ENCODE results near the gene TBL1XR1. TPM values are rescaled to one million over a fixed set of nuclear protein-coding genes. Genes with fewer than 3 reads are reported as not detected.
A peak's percentile ranks its signal among the peaks of the same experiment; 100 is the strongest.

TBL1XR1 gene
- total RNA-seq (2016; rRNA removed; fragmentation: Illumina TruSeq; extraction: Trizol) (62.5 and 108 TPM in 2 replicates), polyA plus RNA-seq (2011; rRNA removed) (49.2 and 57.7 TPM in 2 replicates), polyA minus RNA-seq (2011; rRNA and poly(A)+ RNA removed; ENCODE audit: low replicate concordance) (126 and 330 TPM in 2 replicates), Bru-seq, nascent RNA (percentile 92 among the genes with signal in this experiment), BruChase-seq, experiment 1, labeled RNA remaining after a 6-hour chase (percentile 90 among the genes with signal in this experiment), BruChase-seq, experiment 2, labeled RNA remaining after a 2-hour chase (percentile 91 among the genes with signal in this experiment)
- total RNA-seq (2016; cell fraction: cytosol; rRNA removed; fragmentation: Illumina TruSeq; extraction: Trizol; ENCODE audit: low read depth), result 10.8 TPM in 2 replicates
- 67.0 and 111 TPM in 2 replicates for total RNA-seq (2016; cell fraction: insoluble cytoplasmic fraction; rRNA removed; fragmentation: Illumina TruSeq; extraction: Trizol)
- 31.7 and 36.1 TPM in 2 replicates for total RNA-seq (2016; cell fraction: membrane; rRNA removed; fragmentation: Illumina TruSeq; extraction: Trizol)
- 58.6 and 64.8 TPM in 2 replicates for total RNA-seq (2016; cell fraction: nucleus; rRNA removed; fragmentation: Illumina TruSeq; extraction: Trizol)
- polyA plus RNA-seq (2011; cell fraction: cytosol; rRNA removed), result 12.2 and 20.2 TPM in 2 replicates
- polyA plus RNA-seq (2011; cell fraction: nucleus; rRNA removed), result 20.1 and 30.6 TPM in 2 replicates
- polyA plus RNA-seq (2012), result 21.8 and 27.0 TPM in 2 replicates
- 1.9 and 2.1 TPM in 2 replicates for polyA plus RNA-seq (2016; cell fraction: cytosol; fragmentation: Illumina TruSeq; extraction: Trizol; ENCODE audit: low read depth)
- polyA plus RNA-seq (2016; cell fraction: insoluble cytoplasmic fraction; fragmentation: Illumina TruSeq; extraction: Trizol; ENCODE audit: low read depth), result 38.3 and 42.9 TPM in 2 replicates
- polyA plus RNA-seq (2016; cell fraction: membrane; fragmentation: Illumina TruSeq; extraction: Trizol; ENCODE audit: low read depth), result 6.4 and 9.9 TPM in 2 replicates
- 53.4 and 55.7 TPM in 2 replicates for polyA plus RNA-seq (2016; cell fraction: nucleus; fragmentation: Illumina TruSeq; extraction: Trizol; ENCODE audit: insufficient read depth, low read depth)
- polyA minus RNA-seq (2011; cell fraction: cytosol; rRNA and poly(A)+ RNA removed), result 128 and 166 TPM in 2 replicates
- polyA minus RNA-seq (2011; cell fraction: nucleus; rRNA and poly(A)+ RNA removed), result 187 and 199 TPM in 2 replicates
- long read RNA-seq, experiment 1, full-length matches to known transcripts, result 2 of 10 reads
- long read RNA-seq, experiment 1, partial matches to known transcripts, result 2 of 10 reads
- long read RNA-seq, experiment 1, other reads (novel, unspliced or antisense), result 6 of 10 reads
- long read RNA-seq, experiment 2, partial matches to known transcripts, result 0 of 40 reads
- long read RNA-seq, experiment 2, other reads (novel, unspliced or antisense), result 40 of 40 reads

DNA sequence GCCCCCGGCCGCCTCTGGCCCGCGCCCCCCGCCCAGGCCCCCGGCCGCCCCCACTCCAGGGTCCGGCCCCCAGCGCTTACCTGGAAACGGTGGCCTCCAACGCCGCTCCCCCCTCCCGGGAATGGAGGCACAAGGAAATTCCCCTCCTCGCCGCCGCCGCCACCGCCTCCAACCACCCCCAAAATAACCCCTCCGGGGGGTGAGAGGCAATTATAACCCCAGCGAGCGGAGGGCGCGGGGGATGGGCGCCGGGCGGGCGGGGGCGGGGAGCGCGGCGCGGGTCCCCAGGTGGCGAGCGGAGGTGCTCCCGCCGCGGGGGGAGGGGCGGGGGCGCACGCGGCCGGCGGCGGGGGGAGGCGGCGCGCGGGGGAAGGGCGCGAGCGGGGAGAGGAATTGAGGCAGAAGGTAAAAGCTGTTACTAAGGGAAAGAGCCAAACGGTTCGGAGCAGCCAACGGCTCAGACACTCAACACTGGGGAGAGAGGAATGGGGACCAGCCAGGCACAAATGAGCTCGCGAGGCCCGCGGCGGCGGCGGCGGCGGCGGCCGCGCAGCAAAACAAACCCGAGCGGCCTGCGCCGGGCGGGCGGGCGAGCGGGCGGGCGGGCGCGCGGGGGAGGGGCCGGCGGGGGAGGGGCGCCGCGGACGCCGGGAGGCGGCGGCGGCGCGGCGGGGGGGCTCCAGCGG is at the start of gene TBL1XR1:
TBL1XR1 (minus strand) TSS at position 442 of the 686 bp plus-strand sequence. CDS start 132,505 bp downstream, outside the sequence.
- peak within 1 kb of the TSS; percentile 96 for H3K9ac ChIP-seq (ENCODE audit: insufficient read depth, low read depth, low read length)
- ATAC-seq, result peak; percentile 75
- peaks cover 26% of the 10 kb centered on the region for H4K20me1 ChIP-seq (ENCODE audit: insufficient read depth, low read length)
- WGBS (ENCODE audit: low lambda C conversion rate), result 5% methylated on average over 17 of the region's 93 CpGs
- peak; percentile 85 for DNase-seq (ENCODE audit: low spot score)
- H3K4me1 ChIP-seq (ENCODE audit: insufficient read depth, low read length), result peaks cover 36% of the 10 kb centered on the region
- no peaks in the 10 kb centered on the region for H3K36me3 ChIP-seq (replicated peaks in 1 of 2; ENCODE audit: control insufficient read depth in 1 of 2, insufficient read depth in 2 of 2, low read length in 2 of 2)
- BruUV-seq (replicated peaks), result no TSS peak
- intact Hi-C loops (cut with micrococcal nuclease; ENCODE audit: unreplicated experiment) (loop anchor here (5.0 to 10.0 kb wide), 4 partner anchors 45 to 298 kb away; no protein-coding TSS in a partner anchor), in situ Hi-C loops (cut with HindIII; ENCODE audit: extremely low pct_ligation_motif_present, low pct_unique_long_range_greater_than_20kb) (loop anchor here (5.0 to 10.0 kb wide), 2 partner anchors 142 to 160 kb away; no protein-coding TSS in a partner anchor)
- CTCF ChIA-PET (ENCODE audit: low intra/inter-chr PET ratio, low total read pairs), result no interaction called here
- peak within 1 kb of the TSS; percentile 82 to 98 (median 93) for H3K4me3 ChIP-seq (replicated peaks in 1 of 3; ENCODE audit: insufficient read depth in 1 of 3, low read depth in 2 of 3, low read length in 3 of 3)
- POLR2A ChIA-PET, result interaction anchor here (0.6 to 6.1 kb wide), 5 partner anchors 11 to 163 kb away, joined by 3 to 125 read pairs (median 3); no protein-coding TSS in a partner anchor
- H3K27ac ChIP-seq (ENCODE audit: extremely low read length, insufficient read depth, low read length), result peak within 1 kb of the TSS; percentile 98
- peak within 1 kb of the TSS; percentile 97 for H3K4me2 ChIP-seq (ENCODE audit: low read depth, low read length)
- no peak for FAIRE-seq
- peaks cover 45% of the 10 kb centered on the region for H3K79me2 ChIP-seq (ENCODE audit: insufficient read depth, low read length)
- H3K27me3 ChIP-seq (ENCODE audit: control insufficient read depth in 1 of 2, insufficient read depth in 2 of 2, low read length in 2 of 2), result no peaks in the 10 kb centered on the region; a peak in 1 of 5 replicates
- no peaks in the 10 kb centered on the region for H3K9me3 ChIP-seq (ENCODE audit: low read length)
- peak within 1 kb of the TSS; percentile 86 for H2AFZ ChIP-seq (ENCODE audit: low read length)
- TF ChIP-seq ZNF20 (CRISPR knock-in tag; IDR thresholded peaks at IDR 0.05), result no peak
- peak; percentile 7; the same call in 1 of the 2 replicates for TF ChIP-seq CHD2 (IDR thresholded peaks at IDR 0.05; ENCODE audit: low read depth, low read length)
- 0 out of 2 replicates have a peak, but pooled peaks have one; percentile 29 for TF ChIP-seq HDAC1 (CRISPR knock-in tag; IDR thresholded peaks at IDR 0.05)
- TF ChIP-seq, protein P1, sequence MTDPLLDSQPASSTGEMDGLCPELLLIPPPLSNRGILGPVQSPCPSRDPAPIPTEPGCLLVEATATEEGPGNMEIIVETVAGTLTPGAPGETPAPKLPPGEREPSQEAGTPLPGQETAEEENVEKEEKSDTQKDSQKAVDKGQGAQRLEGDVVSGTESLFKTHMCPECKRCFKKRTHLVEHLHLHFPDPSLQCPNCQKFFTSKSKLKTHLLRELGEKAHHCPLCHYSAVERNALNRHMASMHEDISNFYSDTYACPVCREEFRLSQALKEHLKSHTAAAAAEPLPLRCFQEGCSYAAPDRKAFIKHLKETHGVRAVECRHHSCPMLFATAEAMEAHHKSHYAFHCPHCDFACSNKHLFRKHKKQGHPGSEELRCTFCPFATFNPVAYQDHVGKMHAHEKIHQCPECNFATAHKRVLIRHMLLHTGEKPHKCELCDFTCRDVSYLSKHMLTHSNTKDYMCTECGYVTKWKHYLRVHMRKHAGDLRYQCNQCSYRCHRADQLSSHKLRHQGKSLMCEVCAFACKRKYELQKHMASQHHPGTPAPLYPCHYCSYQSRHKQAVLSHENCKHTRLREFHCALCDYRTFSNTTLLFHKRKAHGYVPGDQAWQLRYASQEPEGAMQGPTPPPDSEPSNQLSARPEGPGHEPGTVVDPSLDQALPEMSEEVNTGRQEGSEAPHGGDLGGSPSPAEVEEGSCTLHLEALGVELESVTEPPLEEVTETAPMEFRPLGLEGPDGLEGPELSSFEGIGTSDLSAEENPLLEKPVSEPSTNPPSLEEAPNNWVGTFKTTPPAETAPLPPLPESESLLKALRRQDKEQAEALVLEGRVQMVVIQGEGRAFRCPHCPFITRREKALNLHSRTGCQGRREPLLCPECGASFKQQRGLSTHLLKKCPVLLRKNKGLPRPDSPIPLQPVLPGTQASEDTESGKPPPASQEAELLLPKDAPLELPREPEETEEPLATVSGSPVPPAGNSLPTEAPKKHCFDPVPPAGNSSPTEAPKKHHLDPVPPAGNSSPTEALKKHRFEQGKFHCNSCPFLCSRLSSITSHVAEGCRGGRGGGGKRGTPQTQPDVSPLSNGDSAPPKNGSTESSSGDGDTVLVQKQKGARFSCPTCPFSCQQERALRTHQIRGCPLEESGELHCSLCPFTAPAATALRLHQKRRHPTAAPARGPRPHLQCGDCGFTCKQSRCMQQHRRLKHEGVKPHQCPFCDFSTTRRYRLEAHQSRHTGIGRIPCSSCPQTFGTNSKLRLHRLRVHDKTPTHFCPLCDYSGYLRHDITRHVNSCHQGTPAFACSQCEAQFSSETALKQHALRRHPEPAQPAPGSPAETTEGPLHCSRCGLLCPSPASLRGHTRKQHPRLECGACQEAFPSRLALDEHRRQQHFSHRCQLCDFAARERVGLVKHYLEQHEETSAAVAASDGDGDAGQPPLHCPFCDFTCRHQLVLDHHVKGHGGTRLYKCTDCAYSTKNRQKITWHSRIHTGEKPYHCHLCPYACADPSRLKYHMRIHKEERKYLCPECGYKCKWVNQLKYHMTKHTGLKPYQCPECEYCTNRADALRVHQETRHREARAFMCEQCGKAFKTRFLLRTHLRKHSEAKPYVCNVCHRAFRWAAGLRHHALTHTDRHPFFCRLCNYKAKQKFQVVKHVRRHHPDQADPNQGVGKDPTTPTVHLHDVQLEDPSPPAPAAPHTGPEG (CRISPR knock-in tag; IDR thresholded peaks at IDR 0.05), result peak; percentile 97
- peak; percentile 50; the same call in 1 of the 2 replicates for TF ChIP-seq POLR2G (IDR thresholded peaks at IDR 0.05; ENCODE audit: low read depth, low read length)
- TF ChIP-seq KLF11 (CRISPR knock-in tag; IDR thresholded peaks at IDR 0.05), result no peak
- TF ChIP-seq, protein P2, sequence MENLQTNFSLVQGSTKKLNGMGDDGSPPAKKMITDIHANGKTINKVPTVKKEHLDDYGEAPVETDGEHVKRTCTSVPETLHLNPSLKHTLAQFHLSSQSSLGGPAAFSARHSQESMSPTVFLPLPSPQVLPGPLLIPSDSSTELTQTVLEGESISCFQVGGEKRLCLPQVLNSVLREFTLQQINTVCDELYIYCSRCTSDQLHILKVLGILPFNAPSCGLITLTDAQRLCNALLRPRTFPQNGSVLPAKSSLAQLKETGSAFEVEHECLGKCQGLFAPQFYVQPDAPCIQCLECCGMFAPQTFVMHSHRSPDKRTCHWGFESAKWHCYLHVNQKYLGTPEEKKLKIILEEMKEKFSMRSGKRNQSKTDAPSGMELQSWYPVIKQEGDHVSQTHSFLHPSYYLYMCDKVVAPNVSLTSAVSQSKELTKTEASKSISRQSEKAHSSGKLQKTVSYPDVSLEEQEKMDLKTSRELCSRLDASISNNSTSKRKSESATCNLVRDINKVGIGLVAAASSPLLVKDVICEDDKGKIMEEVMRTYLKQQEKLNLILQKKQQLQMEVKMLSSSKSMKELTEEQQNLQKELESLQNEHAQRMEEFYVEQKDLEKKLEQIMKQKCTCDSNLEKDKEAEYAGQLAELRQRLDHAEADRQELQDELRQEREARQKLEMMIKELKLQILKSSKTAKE (CRISPR knock-in tag; IDR thresholded peaks at IDR 0.05; ENCODE audit: borderline replicate concordance), result 0 out of 2 replicates have a peak, but pooled peaks have one; percentile 59
- 0 out of 4 replicates have a peak, but pooled peaks of 1 of the 2 experiments have one; percentile 12 for TF ChIP-seq EP300 (IDR thresholded peaks at IDR 0.05; ENCODE audit: low read depth in 2 of 2, low read length in 2 of 2)
- TF ChIP-seq EP300 (CRISPR knock-in tag; IDR thresholded peaks at IDR 0.05; ENCODE audit: borderline replicate concordance), result peak; percentile 34; the same call in 1 of the 2 replicates
